ENCODE results near the gene CGB7.
"Not testable (repeated sequence)": the region's sequence is repeated elsewhere in the genome, so short reads cannot be mapped to it uniquely, and the experiment has no call there.

CGB7 gene

GRCh38 chr19:49064768-49065611 lies 7.4 kb upstream of the CGB7 start, which contains the start of gene NTF4:
TSS of gene NTF4 (minus strand) at chr19:49064818. CDS start at chr19:49061997, 2,821 bp downstream.
- H3K27ac ChIP-seq: no peak within 1 kb of the TSS
- TF ChIP-seq CTCF (IDR thresholded peaks at IDR 0.05) (peak; percentile 24), ZFX (IDR thresholded peaks at IDR 0.05; ENCODE audit: borderline replicate concordance) (no peak)

- TF ChIP-seq ZFX (IDR thresholded peaks at IDR 0.05; ENCODE audit: borderline replicate concordance) (no peak), CTCF (IDR thresholded peaks at IDR 0.05) (no peak)
- H3K27ac ChIP-seq: no peak overlapping the region
Measured at GRCh38 chr19:49064029-49064629, 6.6 kb upstream of the CGB7 start.

- TF ChIP-seq ZFX (IDR thresholded peaks at IDR 0.05; ENCODE audit: borderline replicate concordance): no peak
- TF ChIP-seq CTCF (IDR thresholded peaks at IDR 0.05): no peak
- H3K27ac ChIP-seq: no peak overlapping the region
Measured at GRCh38 chr19:49061445-49061844, 3.9 kb upstream of the CGB7 start.

GRCh38 chr19:49061000-49061399 lies 3.5 kb upstream of the CGB7 start:
- TF ChIP-seq ZFX (IDR thresholded peaks at IDR 0.05; ENCODE audit: borderline replicate concordance): no peak
- TF ChIP-seq CTCF (IDR thresholded peaks at IDR 0.05): no peak
- no peak overlapping the region for H3K27ac ChIP-seq

- no peak overlapping the region for H3K27ac ChIP-seq
- TF ChIP-seq CTCF (IDR thresholded peaks at IDR 0.05) (no peak), ZFX (IDR thresholded peaks at IDR 0.05; ENCODE audit: borderline replicate concordance) (no peak)
Measured at GRCh38 chr19:49059053-49059452, 1.5 kb upstream of the CGB7 start.

GRCh38 chr19:49058562-49058961 lies 1.0 kb upstream of the CGB7 start:
- no peak overlapping the region for H3K27ac ChIP-seq
- TF ChIP-seq CTCF (IDR thresholded peaks at IDR 0.05) (no peak), ZFX (IDR thresholded peaks at IDR 0.05; ENCODE audit: borderline replicate concordance) (no peak)

GRCh38 chr19:49056902-49057596 lies 500 bp downstream of the CGB7 start:
- H3K27ac ChIP-seq: not testable (repeated sequence)
